Measurements from ENCODE around the gene KCNK15. TPM values are rescaled to one million over a fixed set of nuclear protein-coding genes. Genes with fewer than 3 reads are reported as not detected.

KCNK15 gene
- total and polyA plus RNA-seq, 10 donors, result 0.06 to 0.92 (median 0.26) TPM; not detected in 3

- DNase-seq, result no peak
- Histone ChIP-seq H3K9me3 (peaks cover 0 to 15% (median 0%) of the 10 kb centered on the region in 8 donors), H3K4me3 (no peak overlapping the region), H3K27me3 (replicated peaks in 1 of 7) (peaks cover 0 to 10% (median 0%) of the 10 kb centered on the region in 7 donors), H3K27ac (no peak overlapping the region), H3K4me1 (peaks cover 0 to 3% (median 0%) of the 10 kb centered on the region in 6 donors), H3K36me3 (no peaks in the 10 kb centered on the region)
- TF ChIP-seq, protein P1, sequence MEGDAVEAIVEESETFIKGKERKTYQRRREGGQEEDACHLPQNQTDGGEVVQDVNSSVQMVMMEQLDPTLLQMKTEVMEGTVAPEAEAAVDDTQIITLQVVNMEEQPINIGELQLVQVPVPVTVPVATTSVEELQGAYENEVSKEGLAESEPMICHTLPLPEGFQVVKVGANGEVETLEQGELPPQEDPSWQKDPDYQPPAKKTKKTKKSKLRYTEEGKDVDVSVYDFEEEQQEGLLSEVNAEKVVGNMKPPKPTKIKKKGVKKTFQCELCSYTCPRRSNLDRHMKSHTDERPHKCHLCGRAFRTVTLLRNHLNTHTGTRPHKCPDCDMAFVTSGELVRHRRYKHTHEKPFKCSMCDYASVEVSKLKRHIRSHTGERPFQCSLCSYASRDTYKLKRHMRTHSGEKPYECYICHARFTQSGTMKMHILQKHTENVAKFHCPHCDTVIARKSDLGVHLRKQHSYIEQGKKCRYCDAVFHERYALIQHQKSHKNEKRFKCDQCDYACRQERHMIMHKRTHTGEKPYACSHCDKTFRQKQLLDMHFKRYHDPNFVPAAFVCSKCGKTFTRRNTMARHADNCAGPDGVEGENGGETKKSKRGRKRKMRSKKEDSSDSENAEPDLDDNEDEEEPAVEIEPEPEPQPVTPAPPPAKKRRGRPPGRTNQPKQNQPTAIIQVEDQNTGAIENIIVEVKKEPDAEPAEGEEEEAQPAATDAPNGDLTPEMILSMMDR (IDR thresholded peaks at IDR 0.05 in 8 of 11, conservative IDR thresholded peaks at IDR 0.05 in 3 of 11), result no peak
- TF ChIP-seq POLR2AphosphoS5 (IDR thresholded peaks at IDR 0.05), result no peak
- TF ChIP-seq POLR2A (IDR thresholded peaks at IDR 0.05), result no peak
- intact Hi-C loops (cut with DNase I; ENCODE audit: low total_unique reads), result no loop called here
- 55 to 75% (median 67%) methylated on average over 2 of the region's 2 CpGs for WGBS, 5 donors
These were observed 5.7 kb upstream of the KCNK15 start for GRCh38 chr20:44739942-44740341.

DNA sequence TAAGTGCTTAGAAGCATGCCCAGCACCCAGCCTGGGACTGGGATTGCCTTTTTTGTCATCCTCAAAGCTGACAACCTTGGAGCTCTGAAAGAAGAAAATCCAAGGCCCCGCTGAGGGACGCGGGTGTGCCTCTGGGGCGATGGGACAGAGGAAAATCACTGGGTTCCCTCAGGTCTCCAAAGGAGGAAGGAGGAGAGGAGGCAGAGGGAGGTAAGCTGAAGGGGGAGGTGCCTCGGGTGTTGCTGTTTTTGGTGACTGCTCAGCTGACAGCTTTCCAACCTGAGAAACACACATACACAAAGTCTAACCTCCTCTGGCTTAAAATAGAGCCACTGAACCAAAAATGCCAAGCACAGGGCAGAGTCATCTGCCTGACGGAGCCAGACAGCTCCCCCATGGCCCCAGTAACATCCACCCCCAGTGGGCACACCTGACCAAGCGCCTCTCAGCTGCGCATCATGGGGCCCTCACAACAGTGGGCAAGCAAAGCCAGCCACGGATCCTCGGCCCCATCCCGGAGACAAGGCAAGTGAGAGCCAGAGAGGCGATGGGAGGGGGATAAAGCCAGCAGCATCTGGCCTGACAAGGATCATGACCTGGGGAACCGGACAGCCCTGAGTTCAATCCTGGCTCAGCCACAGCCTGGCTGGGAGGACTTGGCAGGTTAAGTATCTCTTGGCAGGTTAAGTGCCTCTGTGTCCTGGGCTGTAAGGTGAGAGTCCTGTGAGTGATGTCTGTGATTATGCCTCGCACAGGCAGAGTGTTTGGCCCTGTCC lies 3.2 kb upstream of the KCNK15 start:
- intact Hi-C loops (cut with DNase I; ENCODE audit: low total_unique reads), result no loop called here

DNA sequence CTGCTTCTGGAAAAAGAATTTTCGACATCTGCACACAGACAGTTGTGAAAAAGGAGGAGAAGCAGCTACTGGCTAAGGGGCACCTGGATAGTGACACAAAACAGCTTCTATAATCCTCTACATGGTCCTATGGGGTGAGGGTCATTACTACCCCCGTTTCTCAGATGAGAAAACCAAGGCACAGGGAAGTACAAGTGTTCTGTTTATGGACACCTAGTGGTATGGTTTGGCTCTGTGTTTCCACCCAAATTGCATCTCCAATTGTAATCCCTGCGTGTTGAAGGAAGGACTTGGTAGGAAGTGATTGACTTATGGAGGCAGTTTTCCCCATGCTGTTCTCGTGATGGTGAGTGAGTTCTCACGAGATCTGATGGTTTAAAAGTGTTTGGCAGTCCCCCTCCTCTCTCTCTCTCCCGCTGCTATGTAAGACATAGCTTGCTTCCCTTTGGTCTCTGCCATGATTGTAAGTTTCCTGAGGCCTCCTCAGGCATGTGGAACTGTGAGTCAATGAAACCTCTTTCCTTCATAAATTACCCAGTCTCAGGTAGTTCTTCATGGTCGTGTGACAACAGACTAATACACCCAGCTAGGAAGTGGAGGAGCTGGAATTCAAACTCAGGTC lies 2.5 kb upstream of the KCNK15 start:
- Histone ChIP-seq H3K36me3 (no peaks in the 10 kb centered on the region), H3K4me3 (no peak overlapping the region), H3K27me3 (replicated peaks in 1 of 7) (peaks cover 0 to 37% (median 20%) of the 10 kb centered on the region in 7 donors), H3K9me3 (peaks cover 0 to 5% (median 0%) of the 10 kb centered on the region in 8 donors), H3K27ac (no peak overlapping the region), H3K4me1 (peaks cover 3 to 25% (median 18%) of the 10 kb centered on the region in 6 donors)
- WGBS, 5 donors, result 66 to 77% (median 69%) methylated on average over 7 of the region's 7 CpGs
- DNase-seq, result no peak
- TF ChIP-seq POLR2AphosphoS5 (IDR thresholded peaks at IDR 0.05) (no peak), POLR2A (IDR thresholded peaks at IDR 0.05) (no peak)
- TF ChIP-seq, protein P1 (IDR thresholded peaks at IDR 0.05 in 8 of 11, conservative IDR thresholded peaks at IDR 0.05 in 3 of 11), result no peak
- intact Hi-C loops (cut with DNase I; ENCODE audit: low total_unique reads), result no loop called here

More for the DNA sequence above, 3.2 kb upstream of the KCNK15 start:
- no peak overlapping the region for H3K4me3 ChIP-seq
- H3K9me3 ChIP-seq, result peaks cover 0 to 5% (median 0%) of the 10 kb centered on the region in 8 donors
- H3K36me3 ChIP-seq, result no peaks in the 10 kb centered on the region
- no peak for DNase-seq
- peaks cover 0 to 35% (median 20%) of the 10 kb centered on the region in 7 donors for H3K27me3 ChIP-seq (replicated peaks in 1 of 7)
- H3K27ac ChIP-seq, result no peak overlapping the region
- no peak for TF ChIP-seq POLR2A (IDR thresholded peaks at IDR 0.05)
- TF ChIP-seq, protein P1 (IDR thresholded peaks at IDR 0.05 in 8 of 11, conservative IDR thresholded peaks at IDR 0.05 in 3 of 11), result no peak
- TF ChIP-seq POLR2AphosphoS5 (IDR thresholded peaks at IDR 0.05), result no peak
- peaks cover 3 to 23% (median 17%) of the 10 kb centered on the region in 6 donors for H3K4me1 ChIP-seq
- WGBS, 5 donors, result 75 to 91% (median 85%) methylated on average over 14 of the region's 14 CpGs
